Measurements from ENCODE around the gene DHCR7.

Gene DHCR7

GRCh38 chr11:71456831-71457230 is 8.6 kb upstream of the DHCR7 start:
- DNase-seq (ENCODE audit: low spot score) = no peak

GRCh38 chr11:71456294-71456693 is 8.1 kb upstream of the DHCR7 start:
- no peak for DNase-seq (ENCODE audit: low spot score)

- no peak for DNase-seq (ENCODE audit: low spot score)
These were observed 6.4 kb upstream of the DHCR7 start for GRCh38 chr11:71454470-71455113.

- DNase-seq (ENCODE audit: low spot score) = no peak
These were observed 5.7 kb upstream of the DHCR7 start for GRCh38 chr11:71453918-71454304.

GRCh38 chr11:71453037-71453917 is 5.1 kb upstream of the DHCR7 start, which contains the start of gene NADSYN1:
Gene NADSYN1 (plus strand): TSS chr11:71453203. CDS start chr11:71453297, 94 bp downstream.
- DNase-seq (ENCODE audit: low spot score) = peak; percentile 97

- DNase-seq (ENCODE audit: low spot score) = peak; percentile 11
These were observed 4.2 kb upstream of the DHCR7 start for GRCh38 chr11:71452199-71453036.

- no peak for DNase-seq (ENCODE audit: low spot score)
These were observed 3.5 kb upstream of the DHCR7 start for GRCh38 chr11:71451596-71452198.

GRCh38 chr11:71450939-71451338 is 2.7 kb upstream of the DHCR7 start:
- DNase-seq (ENCODE audit: low spot score) = no peak

- no peak for DNase-seq (ENCODE audit: low spot score)
These were observed 2.3 kb upstream of the DHCR7 start for GRCh38 chr11:71450507-71450906.

- peak; percentile 11 for DNase-seq (ENCODE audit: low spot score)
These were observed 1.4 kb upstream of the DHCR7 start for GRCh38 chr11:71449596-71449995.

GRCh38 chr11:71447791-71448256 is 369 bp downstream of the DHCR7 start:
- DNase-seq (ENCODE audit: low spot score) = no peak

GRCh38 chr11:71446942-71447688 is 1.1 kb downstream of the DHCR7 start:
- DNase-seq (ENCODE audit: low spot score) = no peak

GRCh38 chr11:71446150-71446549 is 2.0 kb downstream of the DHCR7 start:
- no peak for DNase-seq (ENCODE audit: low spot score)

- DNase-seq (ENCODE audit: low spot score) = no peak
These were observed 3.4 kb downstream of the DHCR7 start for GRCh38 chr11:71444811-71445210.

- no peak for DNase-seq (ENCODE audit: low spot score)
These were observed 4.3 kb downstream of the DHCR7 start for GRCh38 chr11:71443736-71444445.

GRCh38 chr11:71442880-71443279 is 5.3 kb downstream of the DHCR7 start:
- DNase-seq (ENCODE audit: low spot score) = no peak

- DNase-seq (ENCODE audit: low spot score) = no peak
These were observed 6.1 kb downstream of the DHCR7 start for GRCh38 chr11:71442123-71442522.

GRCh38 chr11:71441251-71441650 is 6.9 kb downstream of the DHCR7 start:
- DNase-seq (ENCODE audit: low spot score) = no peak

GRCh38 chr11:71440021-71440755 is 8.0 kb downstream of the DHCR7 start:
- DNase-seq (ENCODE audit: low spot score) = no peak

- DNase-seq (ENCODE audit: low spot score) = no peak
These were observed 9.5 kb downstream of the DHCR7 start for GRCh38 chr11:71438650-71439049.

All from hematopoietic multipotent progenitor cell treated with erythropoietin and hydrocortisone succinate and interleukin-3 and kit ligand, for 15 days (in vitro differentiated cells).